HFFc6 (cell line): ENCODE measurements around the gene PLXNA4. TPM values are rescaled to one million over a fixed set of nuclear protein-coding genes. Genes with fewer than 3 reads are reported as not detected.

Experiments
- DNase-seq: peaks from one replicate; pipeline ENCODE4 v3.0.0-alpha.2; 2018
- H3K27ac Mint-ChIP-seq: 2 replicates; pipeline ENCODE4 v1.8.0; 2020; ENCODE audit warnings: mild to moderate bottlenecking, mixed read lengths
- H3K27me3 Mint-ChIP-seq: 2 replicates; pipeline ENCODE4 v1.8.0; 2021; ENCODE audit warnings: mild to moderate bottlenecking, moderate library complexity, mixed read lengths; ENCODE audit not compliant: insufficient read depth
- H3K36me3 Mint-ChIP-seq: 2 replicates; pipeline ENCODE4 v1.8.0; 2021; ENCODE audit warnings: low read depth, mixed read lengths
- H3K4me1 Mint-ChIP-seq: 2 replicates; pipeline ENCODE4 v1.8.0; 2020; ENCODE audit warnings: low read depth, mixed read lengths
- H3K4me3 Mint-ChIP-seq: 2 replicates; pipeline ENCODE4 v1.8.0; 2020; ENCODE audit warnings: mild to moderate bottlenecking, moderate library complexity, mixed read lengths
- H3K9me3 Mint-ChIP-seq: 2 replicates; pipeline ENCODE4 v1.8.0; 2020; ENCODE audit warnings: mild to moderate bottlenecking, mixed read lengths
- CTCF ChIP-seq: fragments of 200-600 bp; sonication (generic); IDR thresholded peaks from 2 replicates; pipeline ENCODE4 v1.5.0; 2021; ENCODE audit warnings: antibody characterized with exemption, mild to moderate bottlenecking
- total RNA-seq, 6 experiments: library from RNA; stranded (reverse); fragmentation: NEBNext Ultra II Directional; extraction: Animal tissue kit (Norgen Biotek cat#: 25700); gene quantifications; 2 replicates in 1 of 6; 3 replicates in 5 of 6; pipeline ENCODE4 v1.2.3, GENCODE V29; 2021

PLXNA4 gene
- total RNA-seq, 6 experiments from 2014 or later, result 0.02 to 0.14 (median 0.05) TPM; not detected in 2

- no peaks in the 10 kb centered on the region for H3K36me3 Mint-ChIP-seq
- TF ChIP-seq CTCF, result no peak
- no peak for DNase-seq
- no peak overlapping the region for H3K4me3 Mint-ChIP-seq
- peaks cover 21% of the 10 kb centered on the region for H3K27me3 Mint-ChIP-seq
- H3K9me3 Mint-ChIP-seq, result no peaks in the 10 kb centered on the region
- H3K27ac Mint-ChIP-seq, result no peak overlapping the region
- H3K4me1 Mint-ChIP-seq, result peaks cover 14% of the 10 kb centered on the region; the same call in 1 of the 2 replicates
These were observed 450.2 kb downstream of the PLXNA4 start for GRCh38 chr7:132125872-132126595.

- no peaks in the 10 kb centered on the region for H3K9me3 Mint-ChIP-seq
- H3K36me3 Mint-ChIP-seq, result no peaks in the 10 kb centered on the region
- TF ChIP-seq CTCF, result no peak
- peaks cover 21% of the 10 kb centered on the region for H3K27me3 Mint-ChIP-seq
- no peak overlapping the region for H3K27ac Mint-ChIP-seq
- DNase-seq, result peak; percentile 9
- H3K4me3 Mint-ChIP-seq, result no peak overlapping the region
- H3K4me1 Mint-ChIP-seq, result peaks cover 7% of the 10 kb centered on the region; the same call in 1 of the 2 replicates
These were observed 451.2 kb downstream of the PLXNA4 start for GRCh38 chr7:132125096-132125495.

GRCh38 chr7:132124575-132124974 is 451.7 kb downstream of the PLXNA4 start:
- Mint-ChIP-seq H3K4me1 (peaks cover 6% of the 10 kb centered on the region; the same call in 1 of the 2 replicates), H3K9me3 (no peaks in the 10 kb centered on the region), H3K4me3 (no peak overlapping the region), H3K27me3 (peaks cover 21% of the 10 kb centered on the region), H3K27ac (no peak overlapping the region), H3K36me3 (no peaks in the 10 kb centered on the region)
- TF ChIP-seq CTCF, result no peak
- no peak for DNase-seq

GRCh38 chr7:132123773-132124172 is 452.5 kb downstream of the PLXNA4 start:
- Mint-ChIP-seq H3K4me3 (no peak overlapping the region), H3K9me3 (no peaks in the 10 kb centered on the region), H3K36me3 (no peaks in the 10 kb centered on the region), H3K27me3 (peaks cover 16% of the 10 kb centered on the region), H3K4me1 (peaks cover 8% of the 10 kb centered on the region), H3K27ac (no peak overlapping the region)
- TF ChIP-seq CTCF, result no peak
- DNase-seq, result no peak

GRCh38 chr7:132122901-132123300 is 453.4 kb downstream of the PLXNA4 start:
- H3K9me3 Mint-ChIP-seq, result no peaks in the 10 kb centered on the region
- H3K36me3 Mint-ChIP-seq, result no peaks in the 10 kb centered on the region
- peaks cover 14% of the 10 kb centered on the region for H3K27me3 Mint-ChIP-seq
- H3K4me3 Mint-ChIP-seq, result no peak overlapping the region
- H3K27ac Mint-ChIP-seq, result no peak overlapping the region
- no peak for TF ChIP-seq CTCF
- no peak for DNase-seq
- H3K4me1 Mint-ChIP-seq, result peaks cover 17% of the 10 kb centered on the region
